ENCODE data around the gene C12orf56. TPM values are rescaled to one million over a fixed set of nuclear protein-coding genes. Genes with fewer than 3 reads are reported as not detected.
A peak's percentile ranks its signal among the peaks of the same experiment; 100 is the strongest.

Gene C12orf56
- total RNA-seq, 2 donors from 2014 or later: not detected

GRCh38 chr12:64252681-64253080, 137.9 kb downstream of the C12orf56 start:
- H3K36me3 ChIP-seq (replicated peaks in 1 of 2; ENCODE audit: insufficient read depth in 1 of 2, low read depth in 2 of 2): no peaks in the 10 kb centered on the region
- no peak overlapping the region for H3K4me3 ChIP-seq
- intact Hi-C loops (cut with DNase I): no loop called here
- H3K9me3 ChIP-seq: no peaks in the 10 kb centered on the region
- DNase-seq (peak in 1 of 4 donors; percentile 13), ATAC-seq (peak; percentile 30)
- H3K27ac ChIP-seq: no peak overlapping the region
- H3K4me1 ChIP-seq: no peaks in the 10 kb centered on the region
- WGBS, 2 donors: 51 to 78% methylated on average over 3 of the region's 3 CpGs
- no peak for TF ChIP-seq CTCF (IDR thresholded peaks at IDR 0.05)
- TF ChIP-seq POLR2A (IDR thresholded peaks at IDR 0.05): no peak
- H3K27me3 ChIP-seq: no peaks in the 10 kb centered on the region

GRCh38 chr12:64243809-64244208, 146.7 kb downstream of the C12orf56 start:
- 83 to 86% methylated on average over 4 of the region's 4 CpGs for WGBS, 2 donors
- TF ChIP-seq CTCF (IDR thresholded peaks at IDR 0.05) (no peak), POLR2A (IDR thresholded peaks at IDR 0.05) (no peak)
- H3K36me3 ChIP-seq (replicated peaks in 1 of 2; ENCODE audit: insufficient read depth in 1 of 2, low read depth in 2 of 2): no peaks in the 10 kb centered on the region

GRCh38 chr12:64240781-64241180, 149.8 kb downstream of the C12orf56 start:
- 69 to 82% methylated on average over 3 of the region's 3 CpGs for WGBS, 2 donors
- intact Hi-C loops (cut with DNase I): no loop called here

More at GRCh38 chr12:64243809-64244208, 146.7 kb downstream of the C12orf56 start:
- DNase-seq (no peak), ATAC-seq (no peak)
- intact Hi-C loops (cut with DNase I): no loop called here
- Histone ChIP-seq H3K4me1 (no peaks in the 10 kb centered on the region), H3K27ac (no peak overlapping the region), H3K9me3 (no peaks in the 10 kb centered on the region), H3K4me3 (no peak overlapping the region), H3K27me3 (no peaks in the 10 kb centered on the region)

GRCh38 chr12:64237382-64237781, 153.2 kb downstream of the C12orf56 start:
- ATAC-seq: no peak
- Histone ChIP-seq H3K27me3 (no peaks in the 10 kb centered on the region), H3K4me3 (no peak overlapping the region), H3K9me3 (no peaks in the 10 kb centered on the region), H3K36me3 (replicated peaks in 1 of 2; ENCODE audit: insufficient read depth in 1 of 2, low read depth in 2 of 2) (no peaks in the 10 kb centered on the region), H3K27ac (no peak overlapping the region), H3K4me1 (no peaks in the 10 kb centered on the region)
- TF ChIP-seq CTCF (IDR thresholded peaks at IDR 0.05) (no peak), POLR2A (IDR thresholded peaks at IDR 0.05) (no peak)
- DNase-seq: no peak
- intact Hi-C loops (cut with DNase I): no loop called here

More at GRCh38 chr12:64240781-64241180, 149.8 kb downstream of the C12orf56 start:
- H3K4me1 ChIP-seq: no peaks in the 10 kb centered on the region
- ATAC-seq (no peak), DNase-seq (no peak)
- H3K27me3 ChIP-seq: no peaks in the 10 kb centered on the region
- H3K27ac ChIP-seq: no peak overlapping the region
- no peak overlapping the region for H3K4me3 ChIP-seq
- TF ChIP-seq POLR2A (IDR thresholded peaks at IDR 0.05) (no peak), CTCF (IDR thresholded peaks at IDR 0.05) (no peak)
- H3K36me3 ChIP-seq (replicated peaks in 1 of 2; ENCODE audit: insufficient read depth in 1 of 2, low read depth in 2 of 2): no peaks in the 10 kb centered on the region
- H3K9me3 ChIP-seq: no peaks in the 10 kb centered on the region

GRCh38 chr12:64236549-64236948, 154.0 kb downstream of the C12orf56 start:
- DNase-seq (no peak), ATAC-seq (no peak)
- no peaks in the 10 kb centered on the region for H3K27me3 ChIP-seq
- H3K9me3 ChIP-seq: no peaks in the 10 kb centered on the region
- H3K4me1 ChIP-seq: no peaks in the 10 kb centered on the region
- TF ChIP-seq POLR2A (IDR thresholded peaks at IDR 0.05) (no peak), CTCF (IDR thresholded peaks at IDR 0.05) (no peak)
- no peak overlapping the region for H3K27ac ChIP-seq
- H3K4me3 ChIP-seq: no peak overlapping the region
- no peaks in the 10 kb centered on the region for H3K36me3 ChIP-seq (replicated peaks in 1 of 2; ENCODE audit: insufficient read depth in 1 of 2, low read depth in 2 of 2)
- intact Hi-C loops (cut with DNase I): no loop called here
